CD4-positive, alpha-beta memory T cell (primary cell): ENCODE data around the gene HSD17B11. TPM values are rescaled to one million over a fixed set of nuclear protein-coding genes. Genes with fewer than 3 reads are reported as not detected.

ENCODE experiments used
- CTCF ChIA-PET: fragments of 350-600 bp; sonication (Branson Sonifier 250); formaldehyde crosslinking; loops from one replicate; lab custom pipeline; 2021; ENCODE audit warnings: inconsistent platforms; ENCODE audit not compliant: partially characterized antibody; lab: Charles Lee
- POLR2A ChIA-PET: fragments of 350-600 bp; sonication (Branson Sonifier 250); formaldehyde crosslinking; loops from one replicate; lab custom pipeline; 2021; ENCODE audit not compliant: partially characterized antibody; lab: Charles Lee
- DNase-seq, 5 donors: peaks; one replicate each; pipeline versions ENCODE4 v3.0.0 to v3.0.0-alpha.2; 2020 to 2022; ENCODE audit warnings: mixed read lengths in 1 of 5
- H3K27ac ChIP-seq: one replicate; pipeline ENCODE4 v1.7.0; 2013; ENCODE audit warnings: low read depth, low read length
- H3K27me3 ChIP-seq: 2 replicates; pipeline ENCODE4 v1.7.0; 2013; ENCODE audit warnings: mild to moderate bottlenecking, low read length, moderate library complexity; ENCODE audit not compliant: insufficient read depth
- H3K36me3 ChIP-seq: 2 replicates; pipeline ENCODE4 v1.7.0; 2013; ENCODE audit warnings: mild to moderate bottlenecking, low read length, moderate library complexity; ENCODE audit not compliant: insufficient read depth
- H3K4me1 ChIP-seq: 2 replicates; pipeline ENCODE4 v1.7.0; 2013; ENCODE audit warnings: mild to moderate bottlenecking, low read length, moderate library complexity; ENCODE audit not compliant: insufficient read depth
- H3K4me3 ChIP-seq, 2 donors: one replicate each; pipeline ENCODE4 v1.7.0; 2013; ENCODE audit warnings: low read length in 2 of 2, mild to moderate bottlenecking in 1 of 2
- H3K9me3 ChIP-seq, 2 donors: one replicate each; pipeline ENCODE4 v1.7.0; 2013; ENCODE audit warnings: low read length in 2 of 2, control low read depth in 1 of 2; ENCODE audit not compliant: control insufficient read depth in 1 of 2
- H3K27ac Mint-ChIP-seq, 7 donors: one replicate each; pipeline ENCODE4 v1.8.0; 2020 to 2021; ENCODE audit warnings: mixed read lengths in 7 of 7, mild to moderate bottlenecking in 6 of 7, inconsistent platforms in 3 of 7, moderate library complexity in 3 of 7
- H3K27me3 Mint-ChIP-seq, 2 donors: one replicate each; pipeline ENCODE4 v1.8.0; 2020 to 2021; ENCODE audit warnings: mixed read lengths in 2 of 2
- H3K36me3 Mint-ChIP-seq, 2 donors: one replicate each; pipeline ENCODE4 v1.8.0; 2020 to 2021; ENCODE audit warnings: mixed read lengths in 2 of 2, inconsistent platforms in 1 of 2, mild to moderate bottlenecking in 1 of 2
- H3K4me1 Mint-ChIP-seq, 4 donors: one replicate each; pipeline ENCODE4 v1.8.0; 2020 to 2021; ENCODE audit warnings: mixed read lengths in 4 of 4, mild to moderate bottlenecking in 1 of 4
- H3K4me3 Mint-ChIP-seq, 8 donors: one replicate each; pipeline ENCODE4 v1.8.0; 2020 to 2021; ENCODE audit warnings: mixed read lengths in 8 of 8, mild to moderate bottlenecking in 7 of 8, moderate library complexity in 6 of 8, inconsistent platforms in 3 of 8
- H3K9me3 Mint-ChIP-seq, 8 donors: one replicate each; pipeline ENCODE4 v1.8.0; 2020 to 2021; ENCODE audit warnings: mixed read lengths in 8 of 8, mild to moderate bottlenecking in 5 of 8, inconsistent platforms in 3 of 8, moderate library complexity in 1 of 8
- intact Hi-C: fragments of 100-400 bp; cut with micrococcal nuclease; formaldehyde crosslinking; loops from one replicate; pipeline ENCODE4 v1.15.1; 2023
- polyA plus RNA-seq, 2 donors: library from polyadenylated mRNA; unstranded; fragments of 300-500 nt; fragmentation: Illumina TruSeq; gene quantifications; one replicate each; pipeline ENCODE4 v1.2.3, GENCODE V29; 2021
- total RNA-seq, 2 experiments: library from RNA; stranded (reverse); gene quantifications; one replicate each; pipeline ENCODE4 v1.2.3, GENCODE V29; 2021

HSD17B11 gene
- total and polyA plus RNA-seq, 4 experiments from 2014 or later, result 69.2 to 130 (median 69.8) TPM

DNA sequence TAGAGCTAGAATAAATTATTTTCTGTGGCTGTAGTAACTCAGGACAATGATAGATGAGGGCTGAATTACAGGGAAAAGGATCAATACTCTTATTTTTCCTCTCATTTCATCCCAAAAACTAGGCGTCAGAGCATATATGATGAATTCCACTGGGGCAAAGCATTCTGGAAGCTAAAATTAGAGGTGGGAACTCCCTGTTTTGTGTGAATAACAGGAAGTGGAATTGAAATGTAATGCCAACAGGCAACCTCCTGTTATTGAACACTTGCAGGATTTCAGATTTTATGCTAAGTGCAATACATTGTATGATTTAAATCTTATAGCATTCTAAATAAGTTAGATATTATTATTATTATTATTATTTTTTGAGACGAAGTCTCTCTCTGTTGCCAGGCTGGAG, 20.9 kb downstream of the HSD17B11 start:
- Mint-ChIP-seq H3K27ac (peak overlapping the region in 1 of 7 donors; percentile 55), H3K4me3 (no peak overlapping the region), H3K9me3 (no peaks in the 10 kb centered on the region), H3K4me1 (peaks cover 0 to 4% (median under 1%) of the 10 kb centered on the region in 4 donors), H3K36me3 (peaks cover 58 to 61% of the 10 kb centered on the region in 2 donors), H3K27me3 (no peaks in the 10 kb centered on the region)
- Histone ChIP-seq H3K27ac (no peak overlapping the region), H3K4me1 (no peaks in the 10 kb centered on the region), H3K27me3 (no peaks in the 10 kb centered on the region), H3K36me3 (peaks cover 26% of the 10 kb centered on the region), H3K9me3 (no peaks in the 10 kb centered on the region), H3K4me3 (no peak overlapping the region)
- no peak for DNase-seq
- POLR2A ChIA-PET, result no interaction called here
- CTCF ChIA-PET, result interaction anchor here (1.0 to 14.0 kb wide), 2 partner anchors 21 to 99 kb away, joined by 3 to 266 read pairs; partner anchors contain the start of gene HSD17B11
- intact Hi-C loops, result loop anchor here (10.0 kb wide), 2 partner anchors 55 to 465 kb away; partner anchors contain the start of genes MEPE and NUDT9

DNA sequence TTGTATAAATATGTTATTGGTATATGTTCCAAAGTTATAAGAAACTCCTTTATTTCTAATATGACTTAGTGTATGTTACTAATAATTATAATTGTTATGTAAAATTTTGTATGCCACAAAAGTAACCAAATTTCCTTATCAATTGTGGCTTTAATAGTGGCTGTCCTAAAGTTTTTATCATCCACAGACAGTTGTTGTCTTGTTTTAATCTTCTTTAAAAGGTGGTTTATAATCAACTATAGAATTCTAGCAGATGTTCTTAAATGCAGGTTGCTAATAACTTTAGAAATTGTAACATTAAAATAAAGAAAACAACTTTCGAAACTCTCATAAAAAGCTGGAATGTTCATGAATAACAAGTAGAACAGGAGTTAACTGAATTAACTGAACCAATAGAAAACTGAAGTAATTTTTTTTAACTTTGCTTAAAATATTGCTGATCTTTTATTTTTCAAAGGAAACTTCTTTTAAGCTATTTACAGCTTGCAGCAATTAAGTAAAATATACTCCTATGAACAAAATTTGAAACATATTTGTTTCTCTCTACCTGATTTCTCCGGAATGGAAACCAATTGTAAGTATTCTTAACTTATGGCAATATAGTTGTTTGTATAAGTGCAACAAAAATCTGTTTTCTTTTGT, 24.3 kb downstream of the HSD17B11 start:
- DNase-seq, result no peak
- Mint-ChIP-seq H3K36me3 (peaks cover 63 to 67% of the 10 kb centered on the region in 2 donors), H3K4me1 (peaks cover 0 to 4% (median under 1%) of the 10 kb centered on the region in 4 donors), H3K27me3 (no peaks in the 10 kb centered on the region), H3K27ac (peak overlapping the region in 1 of 7 donors; percentile 12), H3K4me3 (no peak overlapping the region), H3K9me3 (no peaks in the 10 kb centered on the region)
- POLR2A ChIA-PET, result no interaction called here
- Histone ChIP-seq H3K4me3 (no peak overlapping the region), H3K9me3 (no peaks in the 10 kb centered on the region), H3K27me3 (no peaks in the 10 kb centered on the region), H3K27ac (no peak overlapping the region), H3K4me1 (no peaks in the 10 kb centered on the region), H3K36me3 (peaks cover 33% of the 10 kb centered on the region)
- CTCF ChIA-PET, result no interaction called here
- intact Hi-C loops, result no loop called here

DNA sequence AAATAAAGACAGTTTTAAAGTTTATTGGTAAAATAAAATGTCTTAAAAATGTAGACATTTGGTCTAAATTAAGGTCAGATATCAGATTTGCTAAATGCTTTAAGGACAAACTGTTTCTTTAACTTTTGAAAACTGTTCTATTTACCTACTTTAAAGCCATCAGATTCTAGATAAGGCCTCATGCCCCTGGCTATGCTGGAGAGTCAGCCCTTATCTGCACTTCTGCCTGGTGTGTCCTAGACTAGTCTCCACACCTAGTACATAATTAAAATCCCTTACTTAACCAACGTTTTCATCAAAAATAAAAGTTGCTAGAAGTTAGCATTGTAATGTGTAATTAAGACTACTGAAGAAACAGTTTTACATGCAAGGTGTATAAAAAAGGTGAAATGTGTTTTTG, 25.6 kb downstream of the HSD17B11 start:
- Histone ChIP-seq H3K27ac (no peak overlapping the region), H3K36me3 (peaks cover 31% of the 10 kb centered on the region), H3K4me1 (no peaks in the 10 kb centered on the region), H3K4me3 (no peak overlapping the region), H3K9me3 (no peaks in the 10 kb centered on the region), H3K27me3 (no peaks in the 10 kb centered on the region)
- CTCF ChIA-PET, result no interaction called here
- no peak overlapping the region for H3K4me3 Mint-ChIP-seq
- DNase-seq, result no peak
- H3K9me3 Mint-ChIP-seq, result no peaks in the 10 kb centered on the region
- POLR2A ChIA-PET, result no interaction called here
- intact Hi-C loops, result no loop called here
- no peaks in the 10 kb centered on the region for H3K27me3 Mint-ChIP-seq
- H3K4me1 Mint-ChIP-seq, result peaks cover 0 to 1% (median 0%) of the 10 kb centered on the region in 4 donors
- peaks cover 57 to 65% of the 10 kb centered on the region in 2 donors for H3K36me3 Mint-ChIP-seq
- H3K27ac Mint-ChIP-seq, result peak overlapping the region in 1 of 7 donors; percentile 55

DNA sequence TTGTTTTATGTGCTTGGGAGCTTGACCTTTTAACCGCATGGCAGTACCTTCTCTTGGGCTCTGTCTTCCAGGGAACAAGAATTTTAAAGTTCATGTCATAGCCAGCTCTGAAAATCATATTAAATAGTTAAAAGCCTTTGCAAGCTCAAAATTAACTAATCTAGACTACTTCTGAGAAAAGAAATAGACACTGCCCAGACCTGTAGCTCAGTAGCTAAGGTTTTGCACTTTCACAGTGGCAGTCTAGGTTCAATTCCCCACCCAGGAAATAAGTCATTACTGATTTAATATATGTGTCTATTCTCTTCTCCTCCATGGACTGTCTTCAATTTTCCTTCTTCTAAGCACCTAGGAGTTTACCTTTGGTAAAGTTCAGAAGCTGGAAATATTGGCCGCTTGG, 27.4 kb downstream of the HSD17B11 start:
- no peak for DNase-seq
- no peak overlapping the region for H3K4me3 Mint-ChIP-seq
- H3K27me3 Mint-ChIP-seq, result no peaks in the 10 kb centered on the region
- intact Hi-C loops, result no loop called here
- no peaks in the 10 kb centered on the region for H3K9me3 Mint-ChIP-seq
- Histone ChIP-seq H3K9me3 (no peaks in the 10 kb centered on the region), H3K27ac (no peak overlapping the region), H3K4me1 (no peaks in the 10 kb centered on the region), H3K4me3 (no peak overlapping the region), H3K36me3 (peaks cover 42% of the 10 kb centered on the region), H3K27me3 (no peaks in the 10 kb centered on the region)
- no peak overlapping the region for H3K27ac Mint-ChIP-seq
- CTCF ChIA-PET, result interaction anchor here (0.6 to 2.9 kb wide), 5 partner anchors 11 to 244 kb away, joined by 3 to 15 read pairs (median 5); no protein-coding TSS in a partner anchor
- no peaks in the 10 kb centered on the region for H3K4me1 Mint-ChIP-seq
- H3K36me3 Mint-ChIP-seq, result peaks cover 49 to 61% of the 10 kb centered on the region in 2 donors
- POLR2A ChIA-PET, result no interaction called here

DNA sequence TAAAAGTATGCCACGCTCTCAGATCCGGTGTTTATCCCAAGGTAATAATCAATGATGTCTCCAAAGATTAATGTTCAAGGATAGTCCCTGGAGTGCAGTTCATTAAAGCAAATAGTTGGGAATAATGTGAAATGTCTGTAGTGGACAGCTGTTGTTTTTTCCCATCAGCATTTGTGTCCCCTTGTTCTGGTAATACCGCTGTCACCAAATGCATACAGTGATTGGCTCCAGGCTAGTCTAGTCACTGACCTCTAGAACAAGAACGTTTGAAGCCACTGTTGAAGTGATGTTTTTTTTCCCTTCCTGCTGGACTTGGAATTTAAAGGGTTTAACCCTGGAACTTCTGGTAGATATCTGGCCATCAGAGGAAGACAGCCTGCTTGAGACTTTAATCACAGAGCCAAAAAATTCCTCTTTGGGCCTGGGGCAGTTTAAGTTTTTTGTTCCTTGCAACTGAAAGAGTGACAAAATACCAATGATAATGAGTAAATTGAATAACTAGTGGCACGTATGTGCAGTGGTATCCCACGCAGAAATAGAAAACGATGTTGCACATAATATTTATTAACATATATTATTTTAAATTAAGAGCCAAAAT, 30.6 kb downstream of the HSD17B11 start:
- POLR2A ChIA-PET, result no interaction called here
- Histone ChIP-seq H3K27ac (no peak overlapping the region), H3K4me3 (no peak overlapping the region), H3K4me1 (no peaks in the 10 kb centered on the region), H3K36me3 (peaks cover 39% of the 10 kb centered on the region), H3K9me3 (no peaks in the 10 kb centered on the region), H3K27me3 (no peaks in the 10 kb centered on the region)
- Mint-ChIP-seq H3K27ac (peak overlapping the region in 1 of 7 donors; percentile 42), H3K27me3 (no peaks in the 10 kb centered on the region), H3K4me1 (no peaks in the 10 kb centered on the region), H3K4me3 (no peak overlapping the region), H3K9me3 (no peaks in the 10 kb centered on the region), H3K36me3 (peaks cover 48 to 61% of the 10 kb centered on the region in 2 donors)
- no peak for DNase-seq
- CTCF ChIA-PET, result interaction anchor here (1.1 kb wide), 1 partner anchor 210 kb away, joined by 3 read pairs; no protein-coding TSS in a partner anchor
- intact Hi-C loops, result no loop called here

DNA sequence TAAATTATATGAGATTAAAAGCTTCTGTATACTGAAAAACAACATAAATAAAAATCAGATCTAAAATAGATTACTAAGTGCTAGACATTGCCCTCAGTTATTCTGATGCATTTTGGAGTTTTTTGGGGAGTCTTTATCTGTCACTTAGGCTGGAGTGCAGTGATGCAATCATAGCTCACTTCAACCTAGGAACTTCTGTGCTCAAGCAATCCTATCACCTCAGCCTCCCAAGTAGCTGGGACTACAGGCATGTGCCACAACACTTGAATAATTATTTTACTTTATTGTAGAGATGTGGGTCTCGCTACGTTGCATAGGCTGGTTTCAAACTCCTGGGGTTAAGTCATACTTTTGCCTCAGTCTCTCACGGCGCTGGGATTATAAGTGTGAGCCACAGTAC, 31.7 kb downstream of the HSD17B11 start:
- no peak overlapping the region for H3K27ac Mint-ChIP-seq
- H3K27ac ChIP-seq, result no peak overlapping the region
- H3K36me3 Mint-ChIP-seq, result peaks cover 54 to 61% of the 10 kb centered on the region in 2 donors

DNA sequence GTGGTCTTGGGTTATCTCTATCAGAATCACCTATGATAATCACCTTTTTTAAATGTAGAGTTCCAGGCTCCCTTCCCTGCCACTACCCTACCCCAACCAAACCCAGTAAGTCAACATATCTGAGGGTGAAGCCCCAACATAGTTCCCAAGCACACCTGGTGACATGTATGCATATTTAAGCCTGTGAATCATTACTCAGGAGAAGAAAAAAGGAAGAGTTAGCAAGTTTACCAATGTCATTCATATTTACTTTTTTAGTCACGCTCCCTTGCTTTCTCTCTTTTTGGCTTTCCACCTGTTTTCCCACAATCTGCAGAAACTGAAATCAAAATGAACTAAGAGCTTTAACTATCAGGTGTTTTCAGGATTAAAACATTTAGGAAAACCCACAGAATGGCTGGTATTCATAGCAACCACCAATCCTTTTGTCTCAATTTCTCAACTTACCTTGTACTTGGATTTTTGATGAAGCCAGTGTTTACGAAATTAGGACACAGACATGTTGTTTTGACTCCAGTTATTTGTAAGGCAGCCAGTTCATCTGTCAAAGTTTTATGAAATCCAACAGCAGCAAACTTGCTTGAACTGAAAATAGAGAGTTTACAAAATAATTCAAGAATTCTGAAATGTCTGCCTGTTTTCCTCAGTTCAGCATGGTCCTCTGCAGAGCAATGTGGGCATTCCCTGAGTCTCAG, 34.0 kb downstream of the HSD17B11 start:
- no peaks in the 10 kb centered on the region for H3K27me3 Mint-ChIP-seq
- H3K36me3 ChIP-seq, result peaks cover 24% of the 10 kb centered on the region
- H3K4me1 ChIP-seq, result no peaks in the 10 kb centered on the region
- H3K27ac Mint-ChIP-seq, result peak overlapping the region in 2 of 7 donors; percentile 5 to 7
- no peak for DNase-seq
- no peaks in the 10 kb centered on the region for H3K4me1 Mint-ChIP-seq
- POLR2A ChIA-PET, result no interaction called here
- H3K27me3 ChIP-seq, result no peaks in the 10 kb centered on the region
- intact Hi-C loops, result no loop called here
- no peak overlapping the region for H3K4me3 ChIP-seq
- no peak overlapping the region for H3K4me3 Mint-ChIP-seq
- H3K27ac ChIP-seq, result no peak overlapping the region
- H3K9me3 Mint-ChIP-seq, result no peaks in the 10 kb centered on the region
- CTCF ChIA-PET, result no interaction called here
- H3K9me3 ChIP-seq, result no peaks in the 10 kb centered on the region
- peaks cover 50 to 52% of the 10 kb centered on the region in 2 donors for H3K36me3 Mint-ChIP-seq

More for the DNA sequence above, 31.7 kb downstream of the HSD17B11 start:
- no peaks in the 10 kb centered on the region for H3K4me1 ChIP-seq
- Mint-ChIP-seq H3K27me3 (no peaks in the 10 kb centered on the region), H3K4me1 (no peaks in the 10 kb centered on the region), H3K9me3 (no peaks in the 10 kb centered on the region), H3K4me3 (no peak overlapping the region)
- ChIA-PET POLR2A (no interaction called here), CTCF (interaction anchor here (1.1 kb wide), 1 partner anchor 209 kb away, joined by 3 read pairs; no protein-coding TSS in a partner anchor)
- peaks cover 38% of the 10 kb centered on the region for H3K36me3 ChIP-seq
- DNase-seq, result no peak
- no peaks in the 10 kb centered on the region for H3K27me3 ChIP-seq
- intact Hi-C loops, result no loop called here
- no peaks in the 10 kb centered on the region for H3K9me3 ChIP-seq
- H3K4me3 ChIP-seq, result no peak overlapping the region
